ENCODE measurements around the gene PDE4D.

Gene PDE4D

GRCh38 chr5:58932057-58932612, 961.4 kb downstream of the PDE4D start:
- no peak for DNase-seq

GRCh38 chr5:58930520-58930919, 963.0 kb downstream of the PDE4D start:
- no peak for DNase-seq

GRCh38 chr5:58929726-58930125, 963.8 kb downstream of the PDE4D start:
- DNase-seq: no peak

- no peak for DNase-seq
Observed at GRCh38 chr5:58927938-58928337, 965.6 kb downstream of the PDE4D start.

GRCh38 chr5:58927181-58927580, 966.3 kb downstream of the PDE4D start:
- no peak for DNase-seq

- no peak for DNase-seq
Observed at GRCh38 chr5:58926541-58926935, 967.0 kb downstream of the PDE4D start.

- no peak for DNase-seq
Observed at GRCh38 chr5:58925627-58926540, 967.6 kb downstream of the PDE4D start.

GRCh38 chr5:58924306-58924705, 969.2 kb downstream of the PDE4D start:
- no peak for DNase-seq

GRCh38 chr5:58923355-58923754, 970.2 kb downstream of the PDE4D start:
- DNase-seq: no peak

- no peak for DNase-seq
Observed at GRCh38 chr5:58922461-58923171, 970.9 kb downstream of the PDE4D start.

- DNase-seq: no peak
Observed at GRCh38 chr5:58921159-58921558, 972.4 kb downstream of the PDE4D start.

GRCh38 chr5:58919833-58920232, 973.7 kb downstream of the PDE4D start:
- DNase-seq: no peak
